Astrocyte of the spinal cord (primary cell): ENCODE results near the gene PIK3R5.

Experiments used
- DNase-seq: peaks from one replicate; pipeline ENCODE4 v3.0.0; 2011; ENCODE audit warnings: low read depth, low spot score
- H3K4me3 ChIP-seq: 2 replicates; pipeline ENCODE4 v1.5.1; 2011; ENCODE audit warnings: low read depth, mild to moderate bottlenecking, low read length, moderate library complexity
- in situ Hi-C: cut with HindIII; loops from 2 replicates; pipeline ENCODE4 v1.10.0; 2017; ENCODE audit warnings: low sequenced_read_pairs
- TF ChIP-seq, protein P1 (sequence below): IDR thresholded peaks from 2 replicates; pipeline ENCODE4 v1.5.1; 2012; ENCODE audit warnings: low read depth, mild to moderate bottlenecking, low read length, inconsistent platforms

The PIK3R5 gene

GRCh38 chr17:8965394-8966168 lies at the start of gene PIK3R5:
PIK3R5 (minus strand) TSS chr17:8965707; CDS start chr17:8911494, 54,213 bp downstream.
- DNase-seq = no peak
- H3K4me3 ChIP-seq = no peak within 1 kb of the TSS
- TF ChIP-seq, protein P1, sequence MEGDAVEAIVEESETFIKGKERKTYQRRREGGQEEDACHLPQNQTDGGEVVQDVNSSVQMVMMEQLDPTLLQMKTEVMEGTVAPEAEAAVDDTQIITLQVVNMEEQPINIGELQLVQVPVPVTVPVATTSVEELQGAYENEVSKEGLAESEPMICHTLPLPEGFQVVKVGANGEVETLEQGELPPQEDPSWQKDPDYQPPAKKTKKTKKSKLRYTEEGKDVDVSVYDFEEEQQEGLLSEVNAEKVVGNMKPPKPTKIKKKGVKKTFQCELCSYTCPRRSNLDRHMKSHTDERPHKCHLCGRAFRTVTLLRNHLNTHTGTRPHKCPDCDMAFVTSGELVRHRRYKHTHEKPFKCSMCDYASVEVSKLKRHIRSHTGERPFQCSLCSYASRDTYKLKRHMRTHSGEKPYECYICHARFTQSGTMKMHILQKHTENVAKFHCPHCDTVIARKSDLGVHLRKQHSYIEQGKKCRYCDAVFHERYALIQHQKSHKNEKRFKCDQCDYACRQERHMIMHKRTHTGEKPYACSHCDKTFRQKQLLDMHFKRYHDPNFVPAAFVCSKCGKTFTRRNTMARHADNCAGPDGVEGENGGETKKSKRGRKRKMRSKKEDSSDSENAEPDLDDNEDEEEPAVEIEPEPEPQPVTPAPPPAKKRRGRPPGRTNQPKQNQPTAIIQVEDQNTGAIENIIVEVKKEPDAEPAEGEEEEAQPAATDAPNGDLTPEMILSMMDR = no peak
- in situ Hi-C loops = no loop called here

DNA sequence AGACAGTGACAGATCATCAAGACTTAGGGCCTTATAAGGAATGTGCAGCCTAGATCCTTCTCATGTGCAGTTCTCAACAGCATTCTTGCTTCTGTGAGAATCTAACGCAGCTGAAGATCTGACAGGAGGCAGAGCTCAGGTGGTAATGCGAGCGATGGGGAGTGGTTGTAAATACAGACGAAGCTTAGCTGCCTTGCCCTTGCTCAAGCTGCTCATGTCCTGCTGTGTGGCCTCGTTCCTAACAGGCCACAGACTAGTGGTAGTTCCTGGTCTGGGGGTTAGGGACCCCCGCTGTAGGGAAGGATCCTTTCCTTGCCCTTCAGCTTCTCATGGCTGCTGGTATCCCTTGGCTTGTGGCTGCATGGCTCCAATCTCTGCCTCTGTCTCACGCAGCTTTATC lies 45.5 kb upstream of the PIK3R5 start:
- no peak for DNase-seq
- no peak overlapping the region for H3K4me3 ChIP-seq
- TF ChIP-seq, protein P1 = no peak
- in situ Hi-C loops = no loop called here

DNA sequence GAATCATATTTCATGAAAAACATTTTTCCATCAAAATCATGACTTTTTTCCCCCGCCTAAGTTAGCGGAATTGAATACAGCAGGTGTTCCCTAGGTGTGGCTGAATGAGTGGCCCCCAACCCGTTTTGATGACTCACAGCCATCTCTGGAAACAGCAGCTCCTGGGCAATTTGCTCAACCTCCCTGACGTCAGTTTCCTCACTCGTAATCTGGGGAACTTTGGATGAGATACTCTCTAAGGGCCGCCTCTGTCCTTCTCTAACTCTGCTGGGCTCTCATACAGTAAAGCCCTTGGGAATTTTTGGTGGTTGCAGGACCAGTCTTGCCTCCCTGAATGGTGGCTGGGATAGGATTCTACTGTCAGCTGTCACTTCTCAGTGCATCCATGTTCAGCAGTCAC lies 44.2 kb upstream of the PIK3R5 start:
- in situ Hi-C loops = no loop called here
- no peak for DNase-seq
- TF ChIP-seq, protein P1 = no peak
- no peak overlapping the region for H3K4me3 ChIP-seq

DNA sequence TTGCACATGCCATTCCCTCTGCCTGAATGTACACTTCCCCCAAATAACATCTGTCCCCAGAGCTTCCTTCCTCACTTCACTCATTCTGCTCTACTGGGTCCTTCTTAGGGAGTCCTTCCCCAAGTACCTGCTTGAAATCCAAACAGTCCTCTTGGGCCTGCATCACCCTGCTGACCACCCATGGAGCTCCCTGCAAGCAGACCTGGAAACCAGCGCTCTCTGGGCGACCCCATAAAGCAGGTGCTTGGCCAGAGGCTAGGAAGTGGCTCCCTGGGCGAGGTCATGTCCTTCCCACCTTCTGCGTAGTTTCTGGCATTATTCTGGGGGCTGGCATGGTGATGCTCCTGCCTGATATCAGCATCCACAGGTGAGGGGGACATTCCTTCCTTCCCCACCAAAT lies 43.6 kb upstream of the PIK3R5 start:
- TF ChIP-seq, protein P1 = no peak
- in situ Hi-C loops = no loop called here

DNA sequence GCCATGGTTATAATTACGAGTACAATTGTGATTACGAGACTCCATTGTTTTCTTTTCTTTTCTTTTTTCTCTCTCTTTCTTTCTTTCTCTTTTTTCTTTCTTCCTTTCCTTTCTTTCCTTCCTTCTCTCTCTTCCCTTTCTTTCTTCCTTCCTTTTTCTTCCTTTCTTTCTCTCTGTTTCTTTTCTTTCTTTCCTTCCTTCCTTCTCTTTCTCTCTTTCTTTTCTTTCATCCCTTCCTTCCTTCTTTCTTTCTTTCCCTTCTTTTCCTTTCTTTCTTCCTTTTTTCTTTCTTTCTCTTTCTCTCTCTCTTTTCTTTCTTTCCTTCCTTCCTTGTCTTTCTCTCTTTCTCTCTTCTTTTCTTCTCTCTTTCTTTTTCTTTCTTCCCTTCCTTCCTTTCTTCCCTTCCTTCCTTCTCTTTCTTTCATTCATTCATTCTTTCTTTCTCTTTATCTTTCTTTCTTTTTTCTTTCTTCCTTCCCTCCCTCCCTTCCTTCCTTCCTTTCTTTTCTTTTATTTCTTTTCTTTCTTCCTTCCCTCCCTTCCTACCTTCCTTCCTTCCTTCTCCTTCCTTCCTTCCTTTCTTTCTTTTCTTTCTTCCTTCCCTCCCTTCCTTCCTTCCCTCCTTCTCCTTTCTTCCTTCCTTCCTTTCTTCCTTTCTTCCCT lies 41.7 kb upstream of the PIK3R5 start:
- H3K4me3 ChIP-seq = no peak overlapping the region
- DNase-seq = no peak
- in situ Hi-C loops = no loop called here
- TF ChIP-seq, protein P1 = no peak

More for the DNA sequence above, 43.6 kb upstream of the PIK3R5 start:
- no peak overlapping the region for H3K4me3 ChIP-seq
- no peak for DNase-seq

- no peak overlapping the region for H3K4me3 ChIP-seq
- TF ChIP-seq, protein P1 = no peak
- in situ Hi-C loops = no loop called here
- DNase-seq = no peak
Measured at GRCh38 chr17:9006175-9006767, 40.8 kb upstream of the PIK3R5 start.
